Keratinocyte (primary cell): ENCODE data around the gene FAM124A. TPM values are rescaled to one million over a fixed set of nuclear protein-coding genes. Genes with fewer than 3 reads are reported as not detected.

Experiments used
- DNase-seq: peaks from one replicate; pipeline ENCODE4 v3.0.0-alpha.2; 2011; ENCODE audit warnings: low read depth, missing footprints, low spot score
- FAIRE-seq: peaks from 2 replicates; lab custom pipeline; 2011; peaks lifted over from hg19 to GRCh38; lab: Jason Lieb, UNC
- H2AFZ ChIP-seq: 2 replicates; pipeline ENCODE4 v1.6.0; 2012; ENCODE audit warnings: low read length, control low read depth, inconsistent platforms; ENCODE audit not compliant: control insufficient read depth
- H3K27ac ChIP-seq: 2 replicates; pipeline ENCODE4 v1.5.1; 2011; ENCODE audit warnings: low read length; ENCODE audit not compliant: control insufficient read depth, insufficient read depth
- H3K27me3 ChIP-seq: 3 replicates; pipeline ENCODE4 v1.6.0; 2011; ENCODE audit warnings: low read length; ENCODE audit not compliant: control insufficient read depth, insufficient read depth; ENCODE audit errors: extremely low read depth
- H3K36me3 ChIP-seq, 2 experiments: 2 replicates in 1 of 2; 3 replicates in 1 of 2; pipeline ENCODE4 v1.5.1; 2011; ENCODE audit warnings: low read length in 2 of 2, mild to moderate bottlenecking in 1 of 2; ENCODE audit not compliant: control insufficient read depth in 2 of 2, insufficient read depth in 2 of 2; ENCODE audit errors: extremely low read depth in 1 of 2
- H3K4me1 ChIP-seq: 3 replicates; pipeline ENCODE4 v1.5.1; 2011; ENCODE audit warnings: low read length; ENCODE audit not compliant: control insufficient read depth, insufficient read depth; ENCODE audit errors: extremely low read depth
- H3K4me2 ChIP-seq: 3 replicates; pipeline ENCODE4 v1.6.0; 2011; ENCODE audit warnings: low read depth, low read length; ENCODE audit not compliant: control insufficient read depth, insufficient read depth; ENCODE audit errors: extremely low read depth
- H3K4me3 ChIP-seq, 3 experiments: fragments of 200-600 bp in 1 of 3; sonication (generic) in 1 of 3; 2 replicates in 2 of 3; 3 replicates in 1 of 3; pipeline ENCODE4 v1.5.1; 2011 to 2016; ENCODE audit warnings: low read length in 3 of 3, mild to moderate bottlenecking in 3 of 3, control low read depth in 2 of 3, inconsistent platforms in 1 of 3, low read depth in 1 of 3, mixed read lengths in 1 of 3, mixed run types in 1 of 3, moderate library complexity in 1 of 3; ENCODE audit not compliant: control insufficient read depth in 2 of 3, insufficient read depth in 2 of 3; ENCODE audit errors: extremely low read depth in 1 of 3
- H3K79me2 ChIP-seq: 2 replicates; pipeline ENCODE4 v1.6.0; 2012; ENCODE audit warnings: low read length; ENCODE audit not compliant: control insufficient read depth, insufficient read depth
- H3K9ac ChIP-seq: 3 replicates; pipeline ENCODE4 v1.6.0; 2011; ENCODE audit warnings: low read length; ENCODE audit not compliant: control insufficient read depth, insufficient read depth; ENCODE audit errors: extremely low read depth
- H3K9me1 ChIP-seq: 3 replicates; pipeline ENCODE4 v1.6.0; 2011; ENCODE audit warnings: low read length; ENCODE audit not compliant: control insufficient read depth, insufficient read depth; ENCODE audit errors: extremely low read depth
- H3K9me3 ChIP-seq: 2 replicates; pipeline ENCODE4 v1.5.1; 2012; ENCODE audit warnings: low read depth, low read length; ENCODE audit not compliant: control insufficient read depth
- H4K20me1 ChIP-seq: 3 replicates; pipeline ENCODE4 v1.6.0; 2011; ENCODE audit warnings: low read length; ENCODE audit not compliant: control insufficient read depth, insufficient read depth; ENCODE audit errors: extremely low read depth
- CTCF ChIP-seq, 3 experiments: IDR thresholded peaks in 1 of 3; conservative IDR thresholded peaks in 1 of 3; optimal IDR thresholded peaks in 1 of 3; 2 replicates in 2 of 3; 3 replicates in 1 of 3; pipeline versions ENCODE3 to v1.5.1; 2011; ENCODE audit warnings: low read length in 3 of 3, mild to moderate bottlenecking in 3 of 3, moderate library complexity in 2 of 3, control low read depth in 1 of 3, inconsistent platforms in 1 of 3; ENCODE audit not compliant: insufficient read depth in 2 of 3; ENCODE audit errors: extremely low read depth in 1 of 3
- EZH2 ChIP-seq: IDR thresholded peaks from one replicate; pipeline ENCODE4 v1.6.1; 2012; ENCODE audit warnings: inconsistent platforms, mild to moderate bottlenecking, low read length, moderate library complexity
- dilution Hi-C: fragments of 300-500 bp; cut with MboI; formaldehyde crosslinking; loops from one replicate; pipeline ENCODE4 v1.7.0; 2020; ENCODE audit warnings: low sequenced_read_pairs; ENCODE audit not compliant: extremely low pct_ligation_motif_present
- polyA plus RNA-seq, 5 experiments: library from polyadenylated mRNA; depleted of rRNA in 3 of 5; stranded (reverse) in 3 of 5; stranded (forward) in 1 of 5; unstranded in 1 of 5; fragments of >200 nt; gene quantifications; 1 replicate in 1 of 5; 2 replicates in 3 of 5; 3 replicates in 1 of 5; pipeline versions ENCODE4 v1.2.1 to v1.2.3, GENCODE V29; 2011 to 2012; ENCODE audit warnings: missing spikeins in 2 of 5, low read depth in 1 of 5, low replicate concordance in 1 of 5

FAM124A gene
- polyA plus RNA-seq, 1 donor (not counting 4 experiments of a cell fraction or from before 2014, with no cell fraction given): 0.05 TPM

- Histone ChIP-seq H3K79me2 (no peaks in the 10 kb centered on the region), H3K36me3 (no peaks in the 10 kb centered on the region), H3K27me3 (peaks cover 4% of the 10 kb centered on the region), H4K20me1 (peaks cover 2% of the 10 kb centered on the region), H3K9me1 (no peaks in the 10 kb centered on the region), H3K4me2 (no peak overlapping the region), H3K4me1 (no peaks in the 10 kb centered on the region), H3K9ac (no peak overlapping the region), H3K27ac (no peak overlapping the region), H2AFZ (no peak overlapping the region), H3K4me3 (no peak overlapping the region), H3K9me3 (no peaks in the 10 kb centered on the region)
- FAIRE-seq (no peak), DNase-seq (no peak)
- dilution Hi-C loops: no loop called here
- TF ChIP-seq EZH2 (no peak), CTCF (optimal IDR thresholded peaks at IDR 0.05 in 1 of 3, IDR thresholded peaks at IDR 0.05 in 1 of 3, conservative IDR thresholded peaks at IDR 0.05 in 1 of 3; ENCODE audit: extremely low read depth in 1 of 3, insufficient read depth in 2 of 3, low read length in 3 of 3) (no peak)
Measured at GRCh38 chr13:51260154-51260553, 38.0 kb downstream of the FAM124A start.

- H3K4me3 ChIP-seq: no peak overlapping the region
- no peaks in the 10 kb centered on the region for H3K9me1 ChIP-seq
- peaks cover 4% of the 10 kb centered on the region for H3K27me3 ChIP-seq
- no peak overlapping the region for H3K4me2 ChIP-seq
- DNase-seq (no peak), FAIRE-seq (no peak)
- no peaks in the 10 kb centered on the region for H3K9me3 ChIP-seq
- no peaks in the 10 kb centered on the region for H3K36me3 ChIP-seq
- no peaks in the 10 kb centered on the region for H3K79me2 ChIP-seq
- H4K20me1 ChIP-seq: no peaks in the 10 kb centered on the region
- no peak overlapping the region for H3K27ac ChIP-seq
- no peak for TF ChIP-seq EZH2
- no peak for TF ChIP-seq CTCF (optimal IDR thresholded peaks at IDR 0.05 in 1 of 3, IDR thresholded peaks at IDR 0.05 in 1 of 3, conservative IDR thresholded peaks at IDR 0.05 in 1 of 3; ENCODE audit: extremely low read depth in 1 of 3, insufficient read depth in 2 of 3, low read length in 3 of 3)
- no peak overlapping the region for H3K9ac ChIP-seq
- H3K4me1 ChIP-seq: no peaks in the 10 kb centered on the region
- no peak overlapping the region for H2AFZ ChIP-seq
- dilution Hi-C loops: no loop called here
Measured at GRCh38 chr13:51261610-51262249, 39.5 kb downstream of the FAM124A start.
